H7 (cell line): ENCODE results near the gene SLC6A1. TPM values are rescaled to one million over a fixed set of nuclear protein-coding genes. Genes with fewer than 3 reads are reported as not detected.

Source experiments
- DNase-seq: peaks from one replicate; pipeline ENCODE4 v3.0.0; 2012
- H3K27me3 ChIP-seq: 2 replicates; pipeline ENCODE4 v1.6.0; 2011; ENCODE audit warnings: mild to moderate bottlenecking, low read length; ENCODE audit not compliant: control insufficient read depth, insufficient read depth
- H3K36me3 ChIP-seq: replicated peaks from 2 replicates; pipeline ENCODE4 v1.5.1; 2011; ENCODE audit warnings: low read length; ENCODE audit not compliant: control insufficient read depth, insufficient read depth
- H3K4me3 ChIP-seq: 2 replicates; pipeline ENCODE4 v1.5.1; 2011; ENCODE audit warnings: low read depth, mild to moderate bottlenecking, control low read depth, low read length, moderate library complexity; ENCODE audit not compliant: insufficient read depth
- total RNA-seq: library from RNA; depleted of rRNA; stranded (reverse); fragments of >200 nt; shearing (Covaris generic); gene quantifications from 2 replicates; pipeline ENCODE4 v1.2.3, GENCODE V29; 2014

SLC6A1 gene
- total RNA-seq, 1 experiment from 2014 or later, result 0.62 TPM

- H3K27me3 ChIP-seq, result no peaks in the 10 kb centered on the region
- no peak for DNase-seq
- H3K4me3 ChIP-seq, result no peak overlapping the region
- no peaks in the 10 kb centered on the region for H3K36me3 ChIP-seq
These were observed 34.4 kb upstream of the SLC6A1 start for GRCh38 chr3:10957976-10958749.

GRCh38 chr3:10960255-10960654 lies 32.3 kb upstream of the SLC6A1 start:
- DNase-seq, result no peak
- H3K4me3 ChIP-seq, result no peak overlapping the region
- no peaks in the 10 kb centered on the region for H3K36me3 ChIP-seq
- H3K27me3 ChIP-seq, result no peaks in the 10 kb centered on the region

DNA sequence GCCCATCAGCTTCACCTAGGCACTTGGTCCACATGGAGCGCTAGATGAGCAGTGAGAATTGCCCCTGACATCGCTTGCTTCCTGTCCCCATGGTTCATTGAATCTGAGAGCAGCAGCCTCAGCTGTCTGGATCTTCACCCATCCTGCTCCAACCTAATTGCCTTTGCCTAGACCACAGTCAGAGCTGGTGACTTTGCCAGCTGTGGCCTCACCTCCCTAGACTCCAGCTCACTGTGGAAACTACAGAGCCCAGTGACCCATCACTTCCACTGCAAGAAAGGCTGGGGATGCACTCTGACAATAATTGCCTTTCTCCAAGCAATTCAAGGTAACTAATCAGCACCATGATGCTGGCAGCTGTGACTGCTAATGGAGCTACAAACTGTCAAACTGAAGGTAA lies 30.6 kb upstream of the SLC6A1 start:
- no peak for DNase-seq
- no peak overlapping the region for H3K4me3 ChIP-seq
- no peaks in the 10 kb centered on the region for H3K27me3 ChIP-seq
- no peaks in the 10 kb centered on the region for H3K36me3 ChIP-seq

- H3K36me3 ChIP-seq, result no peaks in the 10 kb centered on the region
- no peak overlapping the region for H3K4me3 ChIP-seq
- DNase-seq, result no peak
- H3K27me3 ChIP-seq, result no peaks in the 10 kb centered on the region
These were observed 30.0 kb upstream of the SLC6A1 start for GRCh38 chr3:10962481-10963036.

GRCh38 chr3:10964537-10965167 lies 27.9 kb upstream of the SLC6A1 start:
- Histone ChIP-seq H3K36me3 (no peaks in the 10 kb centered on the region), H3K27me3 (no peaks in the 10 kb centered on the region), H3K4me3 (no peak overlapping the region)
- peak; percentile 86 for DNase-seq

DNA sequence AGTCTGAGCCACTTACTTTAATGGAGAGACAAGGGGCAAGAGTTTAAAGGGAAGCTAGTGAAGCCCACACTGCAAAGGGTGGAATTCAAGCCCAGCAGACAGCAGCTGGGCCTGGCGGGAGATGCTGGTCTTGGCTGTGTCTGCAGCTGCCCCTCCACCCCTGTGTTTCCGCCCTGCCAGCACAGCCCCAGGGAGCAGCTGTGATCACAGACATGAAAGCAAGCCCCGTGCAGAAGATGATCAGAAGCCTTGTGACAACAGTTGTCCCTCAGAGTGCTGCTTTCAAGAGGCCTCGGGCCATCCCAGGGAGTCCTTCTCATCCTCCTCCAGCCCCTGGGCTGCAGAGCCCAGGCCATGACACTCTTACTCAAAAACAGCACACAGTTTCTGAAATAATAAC lies 24.1 kb upstream of the SLC6A1 start:
- no peak overlapping the region for H3K4me3 ChIP-seq
- no peaks in the 10 kb centered on the region for H3K36me3 ChIP-seq
- no peaks in the 10 kb centered on the region for H3K27me3 ChIP-seq
- DNase-seq, result peak; percentile 67

- no peak overlapping the region for H3K4me3 ChIP-seq
- no peaks in the 10 kb centered on the region for H3K36me3 ChIP-seq
- DNase-seq, result no peak
- H3K27me3 ChIP-seq, result no peaks in the 10 kb centered on the region
These were observed 22.1 kb upstream of the SLC6A1 start for GRCh38 chr3:10970306-10970960.

DNA sequence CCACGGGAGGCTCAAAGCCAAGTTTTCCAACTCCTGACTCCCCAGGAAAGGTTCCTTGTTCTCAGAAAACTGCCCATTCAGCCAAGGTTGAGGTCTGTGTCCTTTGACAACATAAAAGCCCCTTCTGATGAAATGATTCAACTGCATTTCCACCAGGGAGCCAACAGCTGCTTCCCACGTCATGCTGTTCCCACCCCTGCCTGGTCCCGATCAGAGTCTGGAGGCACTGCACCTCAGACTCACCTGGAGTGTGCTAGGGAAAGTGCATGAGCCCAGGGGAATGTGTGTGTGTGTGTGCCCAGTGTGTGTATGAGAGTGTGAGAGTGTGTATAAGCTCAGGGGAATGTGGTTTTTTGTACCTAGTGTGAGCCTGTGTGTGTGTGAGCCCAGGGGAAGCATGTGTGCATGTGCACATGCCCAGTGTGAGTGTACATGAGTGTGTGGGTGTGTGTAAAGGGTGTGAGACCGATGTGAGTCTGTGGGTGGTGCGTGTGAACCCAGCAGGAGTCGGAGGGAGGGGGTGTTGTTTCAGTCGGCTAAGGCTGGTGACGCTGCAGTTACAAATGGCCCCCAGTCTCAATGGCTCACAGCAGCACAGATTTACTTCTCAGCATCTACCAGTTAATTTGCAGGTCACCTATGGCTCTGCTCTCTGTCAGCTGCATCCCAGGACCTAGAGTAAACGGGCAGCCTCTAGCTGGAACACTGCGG lies 20.3 kb upstream of the SLC6A1 start:
- DNase-seq, result no peak
- Histone ChIP-seq H3K4me3 (no peak overlapping the region), H3K36me3 (no peaks in the 10 kb centered on the region), H3K27me3 (no peaks in the 10 kb centered on the region)

DNA sequence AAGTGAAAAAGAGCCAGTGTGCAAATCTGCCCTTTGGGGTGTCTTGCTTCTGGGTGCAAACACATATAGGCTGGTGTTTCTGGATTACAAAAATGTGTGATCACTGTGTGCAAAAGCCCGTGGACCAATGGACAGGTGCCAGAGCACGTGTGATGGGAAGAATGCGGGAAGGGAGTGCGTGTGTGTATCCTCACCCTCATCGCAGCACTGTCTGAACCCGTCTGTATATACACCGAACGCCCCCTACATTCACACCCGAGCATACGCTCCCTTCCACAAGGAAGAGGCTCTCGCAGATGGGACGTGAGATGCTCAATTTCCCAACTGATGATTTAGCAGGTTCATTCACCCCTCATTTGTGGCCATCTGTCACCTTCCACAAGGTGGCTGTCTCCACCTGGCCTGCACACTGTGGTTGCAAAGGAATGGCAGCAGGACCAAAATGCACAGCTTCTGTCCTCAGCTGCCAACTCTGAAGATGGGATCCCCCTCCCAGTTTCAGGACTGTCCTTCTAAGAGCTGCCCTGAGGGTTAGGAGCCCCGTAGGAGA lies 19.4 kb upstream of the SLC6A1 start:
- DNase-seq, result no peak
- H3K4me3 ChIP-seq, result no peak overlapping the region
- H3K36me3 ChIP-seq, result no peaks in the 10 kb centered on the region
- H3K27me3 ChIP-seq, result no peaks in the 10 kb centered on the region

- Histone ChIP-seq H3K27me3 (no peaks in the 10 kb centered on the region), H3K36me3 (no peaks in the 10 kb centered on the region), H3K4me3 (no peak overlapping the region)
- DNase-seq, result no peak
These were observed 18.4 kb upstream of the SLC6A1 start for GRCh38 chr3:10974131-10974530.

- DNase-seq, result no peak
- Histone ChIP-seq H3K27me3 (no peaks in the 10 kb centered on the region; the same call in 1 of the 2 replicates), H3K4me3 (no peak overlapping the region), H3K36me3 (no peaks in the 10 kb centered on the region)
These were observed 17.7 kb upstream of the SLC6A1 start for GRCh38 chr3:10974746-10975375.

- DNase-seq, result no peak
- Histone ChIP-seq H3K36me3 (no peaks in the 10 kb centered on the region), H3K27me3 (no peaks in the 10 kb centered on the region; the same call in 1 of the 2 replicates)
These were observed 16.8 kb upstream of the SLC6A1 start for GRCh38 chr3:10975695-10976234.

DNA sequence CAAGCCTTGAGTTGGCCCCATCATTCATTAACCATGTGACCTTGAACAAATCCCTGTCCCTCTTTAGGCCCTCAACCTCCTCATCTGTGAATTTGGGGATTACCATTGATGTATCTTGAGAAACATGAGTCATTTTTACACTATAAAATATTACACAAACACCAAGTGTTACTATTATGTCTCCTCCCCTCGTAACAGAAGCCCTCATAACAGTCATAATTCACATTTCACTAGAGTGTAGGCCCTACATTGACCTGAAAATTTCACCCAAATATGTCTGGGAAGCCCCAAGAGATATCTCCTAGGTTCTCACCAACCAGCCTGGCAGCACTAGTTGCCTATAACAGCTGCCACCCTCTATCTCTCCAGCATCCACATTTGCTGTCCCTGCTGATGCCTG lies 15.8 kb upstream of the SLC6A1 start:
- Histone ChIP-seq H3K36me3 (no peaks in the 10 kb centered on the region), H3K4me3 (no peak overlapping the region), H3K27me3 (no peaks in the 10 kb centered on the region; the same call in 1 of the 2 replicates)
- no peak for DNase-seq

More at GRCh38 chr3:10975695-10976234, 16.8 kb upstream of the SLC6A1 start:
- H3K4me3 ChIP-seq, result no peak overlapping the region
